ENCODE results near the gene ERCC6L2. TPM values are rescaled to one million over a fixed set of nuclear protein-coding genes. Genes with fewer than 3 reads are reported as not detected.

The ERCC6L2 gene
- total and polyA plus RNA-seq, 2 of the 4 experiments (the other 2 are of a cell fraction), result 13.0 to 67.6 TPM

GRCh38 chr9:96009223-96009602 is 133.7 kb downstream of the ERCC6L2 start:
- no peak overlapping the region for H2BK20ac ChIP-seq (ENCODE audit: low read depth, low read length)
- H2AFZ ChIP-seq (replicated peaks; ENCODE audit: low read length, poor library complexity), result no peak overlapping the region
- H3K4me2 ChIP-seq (ENCODE audit: low read depth, low read length), result no peak overlapping the region
- H2BK15ac ChIP-seq (ENCODE audit: low read depth, low read length), result no peak overlapping the region
- no CpG with 5 or more reads among the region's 2 CpGs for WGBS, 2 experiments (ENCODE audit: extremely low coverage in 2 of 2, insufficient read length in 1 of 2)
- no peak overlapping the region for H2BK120ac ChIP-seq (ENCODE audit: low read depth, low read length)
- H2BK5ac ChIP-seq (ENCODE audit: low read depth, low read length, poor library complexity, severe bottlenecking), result no peak overlapping the region
- POLR2A ChIA-PET (ENCODE audit: unreplicated experiment), result no interaction called here
- H2AK9ac ChIP-seq (replicated peaks; ENCODE audit: low read depth, low read length, poor library complexity), result peak overlapping the region; percentile 5
- H3K36me3 ChIP-seq (ENCODE audit: control insufficient read depth, insufficient read depth, low read length), result peaks cover 16% of the 10 kb centered on the region
- no TSS peak for BruUV-seq (replicated peaks)
- H3K4me1 ChIP-seq (ENCODE audit: control insufficient read depth, insufficient read depth, low read length), result peaks cover 7% of the 10 kb centered on the region
- no peak overlapping the region for H2AK5ac ChIP-seq (ENCODE audit: low read depth, low read length)
- H3K9me1 ChIP-seq (ENCODE audit: insufficient read depth, low read length), result peaks cover 4% of the 10 kb centered on the region
- no peaks in the 10 kb centered on the region for H3K27me3 ChIP-seq (ENCODE audit: control insufficient read depth, insufficient read depth, low read length)
- intact Hi-C loops (cut with micrococcal nuclease) (no loop called here), in situ Hi-C loops (cut with MboI; ENCODE audit: low sequenced_read_pairs) (no loop called here), dilution Hi-C loops (cut with HindIII; ENCODE audit: low sequenced_read_pairs, unreplicated experiment) (no loop called here)
- no peaks in the 10 kb centered on the region for H4K20me1 ChIP-seq (ENCODE audit: insufficient read depth, low read length)
- H3K18ac ChIP-seq (ENCODE audit: low read depth, low read length), result no peak overlapping the region
- H4K5ac ChIP-seq (ENCODE audit: low read depth, low read length), result no peak overlapping the region
- no peak overlapping the region for H3K23ac ChIP-seq (ENCODE audit: low read depth, low read length)
- H4K8ac ChIP-seq (ENCODE audit: low read depth in 2 of 2, low read length in 2 of 2), result no peak overlapping the region
- H3K27ac ChIP-seq (ENCODE audit: insufficient read depth, low read length), result no peak overlapping the region
- no peak overlapping the region for H3K56ac ChIP-seq (ENCODE audit: extremely low read depth, insufficient read depth, low read length)
- H3K4ac ChIP-seq (ENCODE audit: low read depth, low read length), result no peak overlapping the region
- ATAC-seq (ENCODE audit: low read depth) (no peak), DNase-seq (no peak)
- H3K79me1 ChIP-seq (ENCODE audit: low read depth in 1 of 2, low read length in 2 of 2), result no peaks in the 10 kb centered on the region
- H3K14ac ChIP-seq (replicated peaks; ENCODE audit: low read depth, low read length), result no peak overlapping the region
- TF ChIP-seq ELK1 (IDR thresholded peaks at IDR 0.05; ENCODE audit: borderline replicate concordance, low read depth, low read length) (no peak), MXI1 (IDR thresholded peaks at IDR 0.05; ENCODE audit: borderline replicate concordance, low read depth, low read length) (no peak), SMC3 (IDR thresholded peaks at IDR 0.05; ENCODE audit: low read depth, low read length) (no peak), BHLHE40 (IDR thresholded peaks at IDR 0.05; ENCODE audit: low read depth, low read length) (no peak), RCOR1 (IDR thresholded peaks at IDR 0.05; ENCODE audit: insufficient replicate concordance, low read length) (no peak), CHD1 (IDR thresholded peaks at IDR 0.05; ENCODE audit: low read depth, low read length) (no peak), USF2 (IDR thresholded peaks at IDR 0.05; ENCODE audit: low read depth, low read length) (no peak), POLR2A (IDR thresholded peaks at IDR 0.05; ENCODE audit: low read depth, low read length) (no peak), FOS (IDR thresholded peaks at IDR 0.05; ENCODE audit: low read depth, low read length) (no peak), MAZ (IDR thresholded peaks at IDR 0.05; ENCODE audit: borderline replicate concordance, low read depth, low read length) (no peak)
- CTCF ChIA-PET, result interaction anchor here (0.8 kb wide), 1 partner anchor 46 kb away, joined by 3 read pairs; no protein-coding TSS in a partner anchor
- H4K91ac ChIP-seq (ENCODE audit: insufficient read depth, low read depth, low read length), result no peak overlapping the region
- no peaks in the 10 kb centered on the region for H3K9me3 ChIP-seq (ENCODE audit: control insufficient read depth, insufficient read depth, low read length)
- H3K4me3 ChIP-seq (ENCODE audit: insufficient read depth, low read depth, low read length), result no peak overlapping the region
- no peak overlapping the region for H3K9ac ChIP-seq (ENCODE audit: low read depth, low read length)
